K562 (cell line): ENCODE results near the gene VPS35. TPM values are rescaled to one million over a fixed set of nuclear protein-coding genes. Genes with fewer than 3 reads are reported as not detected.

Source experiments
- ATF7 ChIP-seq: fragments of 450-650 bp; IDR thresholded peaks from 2 replicates; pipeline ENCODE4 v1.7.1; 2014; ENCODE audit warnings: mild to moderate bottlenecking, moderate library complexity
- CBX2 ChIP-seq: fragments of 200-600 bp; sonication (generic); IDR thresholded peaks from one replicate; pipeline ENCODE4 v1.6.1; 2012; ENCODE audit warnings: mild to moderate bottlenecking, low read length, inconsistent platforms; ENCODE audit not compliant: insufficient read depth, poor library complexity, severe bottlenecking
- CHAMP1 ChIP-seq: fragments of 450-650 bp; IDR thresholded peaks from 2 replicates; pipeline ENCODE4 v1.6.1; 2016; ENCODE audit warnings: mild to moderate bottlenecking
- EP300 ChIP-seq: IDR thresholded peaks from 2 replicates; pipeline ENCODE4 v1.6.1; 2012; ENCODE audit warnings: low read length, improper control_type of control experiment
- ESRRB ChIP-seq: fragments of 250-450 bp; sonication (Bioruptor Pico); IDR thresholded peaks from 2 replicates; pipeline ENCODE4 v1.5.0; 2020; ENCODE audit warnings: mild to moderate bottlenecking, moderate library complexity, borderline replicate concordance
- HDGF ChIP-seq: fragments of 450-650 bp; IDR thresholded peaks from 2 replicates; pipeline ENCODE4 v1.6.1; 2016
- HMGXB4 ChIP-seq: sonication (generic); formaldehyde crosslinking; IDR thresholded peaks from 2 replicates; pipeline ENCODE4 v1.8.1; 2023; ENCODE audit warnings: mild to moderate bottlenecking, missing genetic modification reagents
- HOXB6 ChIP-seq: fragments of 250-450 bp; sonication (Bioruptor Pico); IDR thresholded peaks from 2 replicates; pipeline ENCODE4 v1.5.1; 2022; ENCODE audit warnings: mild to moderate bottlenecking, borderline replicate concordance
- PPARD ChIP-seq: fragments of 250-450 bp; sonication (Bioruptor Pico); IDR thresholded peaks from 2 replicates; pipeline ENCODE4 v1.8.0; 2022; ENCODE audit warnings: inconsistent platforms, mild to moderate bottlenecking, moderate library complexity
- SIN3A ChIP-seq, 2 experiments: fragments of 150-350 bp in 1 of 2; IDR thresholded peaks; 2 replicates each; pipeline ENCODE4 v1.6.1; 2011 to 2016; ENCODE audit warnings: borderline replicate concordance in 2 of 2, low read depth in 2 of 2, low read length in 2 of 2, mild to moderate bottlenecking in 2 of 2, moderate library complexity in 2 of 2; ENCODE audit not compliant: control insufficient read depth in 1 of 2
- SNRNP70 ChIP-seq: fragments of 200-400 bp; formaldehyde crosslinking; optimal IDR thresholded peaks from 2 replicates; pipeline ENCODE3; 2017; ENCODE audit warnings: low read depth, low read length
- SRSF9 ChIP-seq: fragments of 200-400 bp; formaldehyde crosslinking; IDR thresholded peaks from 2 replicates; pipeline ENCODE4 v1.6.1; 2017; ENCODE audit warnings: low read depth, low read length, borderline replicate concordance
- TBP ChIP-seq: optimal IDR thresholded peaks from 2 replicates; pipeline ENCODE3; 2011; ENCODE audit warnings: low read depth, low read length, improper control_type of control experiment
- TFE3 ChIP-seq: fragments of 450-650 bp; formaldehyde crosslinking; IDR thresholded peaks from 2 replicates; pipeline ENCODE4 v1.4.0; 2020; ENCODE audit warnings: mild to moderate bottlenecking, mixed read lengths
- TGIF2 ChIP-seq: sonication (generic); formaldehyde crosslinking; IDR thresholded peaks from 2 replicates; pipeline ENCODE4 v1.8.1; 2022; ENCODE audit warnings: mild to moderate bottlenecking, missing genetic modification reagents, moderate library complexity
- TRIM24 ChIP-seq, 2 experiments: fragments of 450-650 bp; IDR thresholded peaks; 2 replicates each; pipeline ENCODE4 v1.6.1; 2016
- ZBTB17 ChIP-seq: fragments of 450-650 bp; formaldehyde crosslinking; IDR thresholded peaks from 2 replicates; pipeline ENCODE4 v1.4.0; 2020; ENCODE audit warnings: mild to moderate bottlenecking
- ZBTB9 ChIP-seq: fragments of 450-650 bp; formaldehyde crosslinking; IDR thresholded peaks from 2 replicates; pipeline ENCODE4 v1.4.0; 2020; ENCODE audit warnings: mild to moderate bottlenecking, moderate library complexity
- ZNF143 ChIP-seq: sonication (generic); formaldehyde crosslinking; IDR thresholded peaks from 2 replicates; pipeline ENCODE4 v1.9.0; 2022; ENCODE audit warnings: mild to moderate bottlenecking, missing genetic modification reagents
- ZNF165 ChIP-seq: fragments of 250-450 bp; sonication (Bioruptor Pico); IDR thresholded peaks from 2 replicates; pipeline ENCODE4 v1.4.0; 2020; ENCODE audit warnings: borderline replicate concordance
- ZNF785 ChIP-seq: fragments of 250-450 bp; sonication (Bioruptor Pico); IDR thresholded peaks from 2 replicates; pipeline ENCODE4 v1.4.0; 2020; ENCODE audit warnings: mild to moderate bottlenecking
- polyA plus RNA-seq, 8 experiments: library from polyadenylated mRNA; depleted of rRNA in 4 of 8; stranded (reverse) in 5 of 8; unstranded in 3 of 8; fragments of >200 nt; fragmentation: Nextera tagmentation in 2 of 8; fragmentation: Illumina TruSeq in 1 of 8; extraction: Ambion mirVana in 2 of 8; extraction: Trizol in 1 of 8; gene quantifications; 2 replicates each; pipeline versions ENCODE4 v1.2.1 to v1.2.3, GENCODE V29; 2011 to 2014; ENCODE audit warnings: inconsistent platforms in 1 of 8, missing spikeins in 1 of 8
- total RNA-seq, 7 experiments: library from RNA; depleted of rRNA in 6 of 7; stranded (reverse); fragments of >200 nt in 6 of 7; fragmentation: Illumina TruSeq in 2 of 7; extraction: Trizol in 2 of 7; gene quantifications; 2 replicates each; pipeline versions ENCODE4 v1.2.1 to v1.2.3, GENCODE V29; 2011 to 2021; ENCODE audit warnings: low replicate concordance in 1 of 7

Gene VPS35
- total and polyA plus RNA-seq, 9 of the 15 experiments (the other 6 are each of a cell fraction or from before 2014, with no cell fraction given): 32.7 to 131 (median 66.2) TPM

GRCh38 chr16:46621006-46621933 is 67.7 kb downstream of the VPS35 start, which contains the start of gene SHCBP1 (continued):
- TF ChIP-seq CHAMP1 (no peak), SIN3A (IDR thresholded peaks at IDR 0.05; ENCODE audit: borderline replicate concordance in 2 of 2, control insufficient read depth in 1 of 2, low read depth in 2 of 2, low read length in 2 of 2) (peak; percentile 58 to 94; a peak in 2 of 4 replicates), EP300 (no peak; the same call in 1 of the 2 replicates), ESRRB (no peak), TBP (peak; percentile 81), ZBTB9 (no peak), TGIF2 (CRISPR knock-in tag) (no peak), TRIM24 (IDR thresholded peaks at IDR 0.05) (no peak), ZNF143 (no peak), ATF7 (peak; percentile 65; the same call in 1 of the 2 replicates), TFE3 (CRISPR knock-in tag) (no peak), SNRNP70 (no peak), PPARD (CRISPR knock-in tag) (no peak), SRSF9 (no peak), HOXB6 (CRISPR knock-in tag) (no peak), HDGF (no peak), ZNF165 (CRISPR knock-in tag) (no peak), HMGXB4 (CRISPR knock-in tag) (peak; percentile 65; the same call in 1 of the 2 replicates), ZBTB17 (CRISPR knock-in tag) (no peak), ZNF785 (CRISPR knock-in tag) (no peak), CBX2 (no peak)
